HepG2 (cell line): ENCODE results near the gene MX2. TPM values are rescaled to one million over a fixed set of nuclear protein-coding genes. Genes with fewer than 3 reads are reported as not detected.

ENCODE experiments used
- ATAC-seq: fragments of 200-7000 bp; cut with Tn5 transposase; 3 replicates; pipeline ENCODE4 v1.9.1; 2020; ENCODE audit warnings: mild to moderate bottlenecking, moderate library complexity
- BruUV-seq: library from RNA; stranded (reverse); fragments of 400-500 nt; replicated peaks from 2 replicates; lab custom pipeline; 2021; lab: Mats Ljungman, UMichigan
- CTCF ChIA-PET: fragments of 300-600 bp; formaldehyde crosslinking; extraction: SDS; loops from one replicate; lab custom pipeline; 2021; ENCODE audit warnings: low total read pairs, inconsistent platforms, low intra/inter-chr PET ratio; lab: Yijun Ruan, JAX
- POLR2A ChIA-PET: fragments of 350-600 bp; sonication (Branson Sonifier 250); formaldehyde crosslinking; loops from one replicate; lab custom pipeline; 2020; ENCODE audit warnings: antibody characterized with exemption, inconsistent platforms; lab: Yijun Ruan, JAX
- DNase-seq: peaks from one replicate; pipeline ENCODE4 v3.0.0-alpha.2; 2015; ENCODE audit warnings: low spot score
- FAIRE-seq: peaks from 3 replicates; lab custom pipeline; 2011; peaks lifted over from hg19 to GRCh38; lab: Jason Lieb, UNC
- H2AFZ ChIP-seq: one replicate; pipeline ENCODE4 v1.6.1; 2011; ENCODE audit warnings: low read length, inconsistent platforms
- H3K27ac ChIP-seq: fragments of 300-600 bp; 3 replicates; pipeline ENCODE4 v1.8.0; 2011; ENCODE audit warnings: mixed run types, mild to moderate bottlenecking, mixed read lengths, low read length, inconsistent platforms; ENCODE audit not compliant: insufficient read depth; ENCODE audit errors: extremely low read length
- H3K27me3 ChIP-seq, 2 experiments: fragments of 200-600 bp in 1 of 2; 2 replicates in 1 of 2; 3 replicates in 1 of 2; pipeline versions ENCODE4 v1.6.0 to v1.8.0; 2011; ENCODE audit warnings: low read length in 2 of 2, mild to moderate bottlenecking in 2 of 2, moderate library complexity in 2 of 2, inconsistent platforms in 1 of 2; ENCODE audit not compliant: insufficient read depth in 2 of 2, control insufficient read depth in 1 of 2
- H3K36me3 ChIP-seq, 2 experiments: fragments of 200-600 bp in 1 of 2; replicated peaks in 1 of 2; 2 replicates in 1 of 2; 3 replicates in 1 of 2; pipeline versions ENCODE4 v1.5.1 to v1.8.0; 2011; ENCODE audit warnings: low read length in 2 of 2, inconsistent platforms in 1 of 2; ENCODE audit not compliant: insufficient read depth in 2 of 2, control insufficient read depth in 1 of 2
- H3K4me1 ChIP-seq: 2 replicates; pipeline ENCODE4 v1.5.1; 2012; ENCODE audit warnings: low read length, inconsistent platforms; ENCODE audit not compliant: insufficient read depth
- H3K4me2 ChIP-seq: 2 replicates; pipeline ENCODE4 v1.6.0; 2011; ENCODE audit warnings: low read depth, low read length, inconsistent platforms
- H3K4me3 ChIP-seq, 3 experiments: fragments of 200-600 bp in 1 of 3; sonication (generic), shearing (Covaris generic) in 1 of 3; replicated peaks in 1 of 3; 2 replicates each; pipeline ENCODE4 v1.5.1; 2011 to 2016; ENCODE audit warnings: low read length in 3 of 3, inconsistent platforms in 2 of 3, low read depth in 2 of 3, mild to moderate bottlenecking in 2 of 3, control low read depth in 1 of 3, mixed read lengths in 1 of 3; ENCODE audit not compliant: insufficient read depth in 1 of 3
- H3K79me2 ChIP-seq: one replicate; pipeline ENCODE4 v1.6.1; 2011; ENCODE audit warnings: low read length, inconsistent platforms; ENCODE audit not compliant: insufficient read depth
- H3K9ac ChIP-seq: 2 replicates; pipeline ENCODE4 v1.6.0; 2011; ENCODE audit warnings: mild to moderate bottlenecking, low read depth, low read length, inconsistent platforms; ENCODE audit not compliant: insufficient read depth
- H3K9me3 ChIP-seq: 2 replicates; pipeline ENCODE4 v1.5.1; 2012; ENCODE audit warnings: mild to moderate bottlenecking, low read length
- H4K20me1 ChIP-seq: 2 replicates; pipeline ENCODE4 v1.6.0; 2011; ENCODE audit warnings: inconsistent platforms, mild to moderate bottlenecking, low read length, moderate library complexity; ENCODE audit not compliant: insufficient read depth
- ATF1 ChIP-seq: IDR thresholded peaks from 2 replicates; pipeline ENCODE4 v1.6.1; 2016; ENCODE audit warnings: mild to moderate bottlenecking, control low read depth
- FOXJ3 ChIP-seq: sonication (generic); formaldehyde crosslinking; IDR thresholded peaks from 2 replicates; pipeline ENCODE4 v1.4.0; 2020; ENCODE audit warnings: missing genetic modification reagents, mild to moderate bottlenecking, borderline replicate concordance
- ZNF34 ChIP-seq: sonication (generic); formaldehyde crosslinking; IDR thresholded peaks from 2 replicates; pipeline ENCODE4 v1.4.0; 2020; ENCODE audit warnings: mild to moderate bottlenecking, missing genetic modification reagents, borderline replicate concordance
- ZNF383 ChIP-seq: sonication (generic); formaldehyde crosslinking; IDR thresholded peaks from 2 replicates; pipeline ENCODE4 v1.4.0; 2020; ENCODE audit warnings: missing genetic modification reagents, mild to moderate bottlenecking, borderline replicate concordance
- ZNF605 ChIP-seq: sonication (generic); formaldehyde crosslinking; IDR thresholded peaks from 2 replicates; pipeline ENCODE4 v1.8.0; 2022; ENCODE audit warnings: mild to moderate bottlenecking, missing genetic modification reagents
- WGBS: methylation state at CpG from one replicate; pipeline ENCODE4 v1.1.6; 2017; ENCODE audit warnings: low lambda C conversion rate; 5-methylcytosine and 5-hydroxymethylcytosine counted together
- in situ Hi-C: cut with HindIII; loops from 2 replicates; pipeline ENCODE4 v1.10.0; 2017; ENCODE audit warnings: low pct_unique_long_range_greater_than_20kb; ENCODE audit not compliant: extremely low pct_ligation_motif_present
- intact Hi-C: fragments of 100-400 bp; cut with micrococcal nuclease; formaldehyde crosslinking; loops from one replicate; pipeline ENCODE4 v1.10.0; 2022; ENCODE audit not compliant: unreplicated experiment
- polyA plus RNA-seq, 8 experiments: library from polyadenylated mRNA; depleted of rRNA in 3 of 8; stranded (reverse) in 7 of 8; unstranded in 1 of 8; fragments of >200 nt; fragmentation: Illumina TruSeq in 4 of 8; extraction: Trizol in 4 of 8; gene quantifications; 2 replicates each; pipeline versions ENCODE4 v1.2.1 to v1.2.3, GENCODE V29; 2011 to 2016; ENCODE audit warnings: low read depth in 4 of 8, missing spikeins in 1 of 8, mixed read lengths in 1 of 8; ENCODE audit not compliant: insufficient read depth in 1 of 8
- total RNA-seq, 5 experiments: library from RNA; depleted of rRNA; stranded (reverse); fragments of >200 nt; fragmentation: Illumina TruSeq; extraction: Trizol; gene quantifications; 2 replicates each; pipeline ENCODE4 v1.2.3, GENCODE V29; 2016; ENCODE audit warnings: low read depth in 1 of 5

Gene MX2
- total and polyA plus RNA-seq, 2 of the 13 experiments (the other 11 are each of a cell fraction or from before 2014, with no cell fraction given): 24.0 to 35.7 TPM

- Histone ChIP-seq H3K4me1 (no peaks in the 10 kb centered on the region), H2AFZ (no peak overlapping the region), H3K9ac (no peak overlapping the region), H3K4me2 (no peak overlapping the region), H3K79me2 (no peaks in the 10 kb centered on the region), H3K4me3 (no peak overlapping the region), H3K27ac (no peak overlapping the region), H3K9me3 (peaks cover 8% of the 10 kb centered on the region), H3K36me3 (no peaks in the 10 kb centered on the region), H3K27me3 (no peaks in the 10 kb centered on the region), H4K20me1 (no peaks in the 10 kb centered on the region)
- no TSS peak for BruUV-seq
- in situ Hi-C loops (no loop called here), intact Hi-C loops (no loop called here)
- ChIA-PET POLR2A (no interaction called here), CTCF (no interaction called here)
- ATAC-seq (no peak), DNase-seq (no peak), FAIRE-seq (no peak)
- WGBS: 87% methylated on average over 8 of the region's 11 CpGs
- TF ChIP-seq ZNF383 (CRISPR knock-in tag): no peak
- no peak for TF ChIP-seq ZNF34 (CRISPR knock-in tag)
- TF ChIP-seq ZNF605: no peak
- TF ChIP-seq ATF1 (CRISPR knock-in tag): no peak
Observed at GRCh38 chr21:41435706-41436105, 73.9 kb downstream of the MX2 start.

GRCh38 chr21:41437729-41438128 lies 75.9 kb downstream of the MX2 start:
- Histone ChIP-seq H3K4me3 (no peak overlapping the region), H3K36me3 (no peaks in the 10 kb centered on the region), H3K4me2 (no peak overlapping the region), H3K27me3 (no peaks in the 10 kb centered on the region), H4K20me1 (no peaks in the 10 kb centered on the region), H3K9me3 (peaks cover 8% of the 10 kb centered on the region), H3K4me1 (no peaks in the 10 kb centered on the region), H3K9ac (no peak overlapping the region), H3K27ac (no peak overlapping the region), H2AFZ (no peak overlapping the region), H3K79me2 (no peaks in the 10 kb centered on the region)
- intact Hi-C loops (no loop called here), in situ Hi-C loops (no loop called here)
- DNase-seq (no peak), FAIRE-seq (no peak), ATAC-seq (no peak)
- TF ChIP-seq FOXJ3: no peak
- no TSS peak for BruUV-seq
- CTCF ChIA-PET: no interaction called here
- POLR2A ChIA-PET: no interaction called here
- WGBS: 67% methylated on average over 2 of the region's 2 CpGs
